Measurements from ENCODE around the gene LGMN. TPM values are rescaled to one million over a fixed set of nuclear protein-coding genes. Genes with fewer than 3 reads are reported as not detected.
A peak's percentile ranks its signal among the peaks of the same experiment; 100 is the strongest.
"Not testable (repeated sequence)": the region's sequence is repeated elsewhere in the genome, so short reads cannot be mapped to it uniquely, and the experiment has no call there.

LGMN gene
- total RNA-seq, 4 donors from 2014 or later = 161 to 193 (median 175) TPM

DNA sequence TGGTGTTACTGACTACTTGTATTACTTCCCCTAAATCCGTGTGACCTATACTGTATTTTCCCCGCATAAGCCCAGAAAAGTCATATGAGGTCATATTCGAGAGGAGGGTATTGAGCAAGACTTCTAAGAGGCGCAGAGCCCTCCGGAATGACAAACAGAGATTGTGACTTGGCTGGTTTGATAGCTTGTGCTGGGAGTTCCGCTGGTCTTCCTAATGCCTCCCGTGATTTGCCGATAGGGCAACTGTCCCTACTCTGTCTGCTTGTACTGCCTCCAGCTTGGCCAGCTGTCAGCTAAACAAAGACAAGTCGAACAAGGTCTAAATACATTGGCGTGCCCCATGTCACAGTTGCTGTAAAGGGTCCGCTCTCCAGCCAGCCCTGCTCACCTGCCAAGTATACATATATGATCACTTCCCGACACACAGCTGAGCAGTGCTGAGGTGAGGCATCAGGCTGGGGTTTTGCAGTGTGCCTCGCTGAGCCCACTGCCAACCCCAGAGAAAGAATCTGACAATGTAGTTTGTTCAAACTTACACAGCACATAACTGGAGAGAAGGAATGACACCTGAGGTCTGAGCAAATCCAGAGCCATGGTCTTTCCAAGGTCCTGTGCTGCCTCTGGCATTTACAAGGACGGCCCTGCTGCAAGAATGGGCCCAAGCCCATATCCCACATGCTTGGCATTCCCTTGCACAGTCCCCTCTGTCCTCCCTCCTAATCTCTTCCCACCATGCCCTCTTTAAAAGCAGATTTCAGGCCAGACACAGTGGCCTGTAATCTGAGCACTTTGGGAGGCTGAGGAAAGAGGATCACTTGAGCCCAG, 23.7 kb downstream of the LGMN start:
- DNase-seq (ENCODE audit: low spot score) (no peak), ATAC-seq (ENCODE audit: low FRiP score) (no peak)
- TF ChIP-seq CTCF (IDR thresholded peaks at IDR 0.05) = no peak

- DNase-seq (ENCODE audit: low spot score) (no peak), ATAC-seq (ENCODE audit: low FRiP score) (no peak)
- TF ChIP-seq CTCF (IDR thresholded peaks at IDR 0.05) = no peak
These were observed 28.5 kb downstream of the LGMN start for GRCh38 chr14:92719890-92720323.

- ATAC-seq (ENCODE audit: low FRiP score) = no peak
- no peak for TF ChIP-seq CTCF (IDR thresholded peaks at IDR 0.05)
- no peak for DNase-seq (ENCODE audit: low spot score)
These were observed 29.0 kb downstream of the LGMN start for GRCh38 chr14:92719421-92719820.

GRCh38 chr14:92718664-92719063, 29.8 kb downstream of the LGMN start:
- no peak for DNase-seq (ENCODE audit: low spot score)
- no peak for TF ChIP-seq CTCF (IDR thresholded peaks at IDR 0.05)
- ATAC-seq (ENCODE audit: low FRiP score) = no peak

DNA sequence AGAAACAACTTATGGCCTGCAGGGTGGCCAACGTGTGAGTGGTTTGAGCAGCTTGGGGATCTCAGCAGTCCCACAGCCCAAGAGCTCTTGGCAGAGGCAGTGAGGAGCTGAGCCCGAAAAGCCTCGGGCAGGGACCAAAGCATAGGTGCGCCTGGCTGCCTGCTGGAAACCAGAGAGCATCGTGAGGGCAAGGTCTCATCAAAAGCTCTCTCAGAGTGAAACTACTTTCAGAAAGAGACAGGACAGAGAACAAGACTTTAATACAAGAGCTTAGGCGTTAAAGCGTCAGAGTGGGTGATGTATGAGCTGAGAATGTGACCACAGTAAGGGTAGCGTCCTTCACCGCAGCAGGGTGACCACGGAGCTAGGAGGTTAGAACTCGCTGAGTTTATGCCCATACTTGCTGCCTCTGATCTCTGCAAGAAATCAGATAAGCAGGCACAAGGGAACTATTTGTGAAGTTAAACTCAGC, 30.8 kb downstream of the LGMN start:
- no peak for TF ChIP-seq CTCF (IDR thresholded peaks at IDR 0.05)
- no peak for DNase-seq (ENCODE audit: low spot score)

GRCh38 chr14:92716131-92716530, 32.3 kb downstream of the LGMN start:
- ATAC-seq (ENCODE audit: low FRiP score) = no peak

More for the DNA sequence above, 30.8 kb downstream of the LGMN start:
- ATAC-seq (ENCODE audit: low FRiP score) = no peak

DNA sequence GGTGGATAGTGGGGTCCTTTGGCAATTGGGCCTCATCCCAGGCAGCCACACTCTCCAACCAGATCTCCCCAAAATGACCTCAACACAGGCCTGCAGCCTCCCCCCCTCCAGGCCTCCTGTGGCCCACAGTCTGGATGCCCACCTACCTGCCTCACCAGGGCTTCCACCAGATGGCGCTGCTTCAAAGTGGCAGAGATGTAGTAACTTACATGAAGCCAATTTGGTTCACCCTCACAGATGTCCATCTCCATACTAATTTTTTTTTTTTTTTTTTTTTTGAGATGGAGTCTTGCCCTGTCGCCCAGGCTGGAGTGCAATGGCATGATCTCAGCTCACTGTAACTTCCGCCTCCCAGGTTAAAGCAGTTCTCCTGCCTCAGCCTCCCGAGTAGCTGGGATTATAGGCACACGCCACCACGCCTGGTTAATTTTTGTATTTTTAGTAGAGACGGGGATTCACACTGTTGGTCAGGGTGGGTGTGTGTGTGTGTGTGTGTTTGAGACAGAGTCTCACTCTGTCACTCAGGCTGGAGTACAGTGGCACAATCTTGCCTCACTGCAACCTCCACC, 33.6 kb downstream of the LGMN start:
- not testable (repeated sequence) for ATAC-seq (ENCODE audit: low FRiP score)
- DNase-seq (ENCODE audit: low spot score) = peak; percentile 94

More at GRCh38 chr14:92716131-92716530, 32.3 kb downstream of the LGMN start:
- TF ChIP-seq CTCF (IDR thresholded peaks at IDR 0.05) = no peak
- DNase-seq (ENCODE audit: low spot score) = no peak
